Neutrophil (primary cell): ENCODE data around the gene TGM2.

Experiments used
- H3K27ac ChIP-seq: fragments of 200-600 bp; sonication (generic); 2 replicates; pipeline ENCODE4 v1.5.1; 2016; ENCODE audit warnings: mild to moderate bottlenecking, moderate library complexity
- H3K27me3 ChIP-seq: fragments of 200-600 bp; sonication (generic); 2 replicates; pipeline ENCODE4 v1.6.0; 2016; ENCODE audit warnings: mild to moderate bottlenecking
- H3K36me3 ChIP-seq: fragments of 200-600 bp; sonication (generic); 2 replicates; pipeline ENCODE4 v1.5.1; 2017
- H3K4me1 ChIP-seq, 2 experiments: fragments of 200-600 bp in 1 of 2; sonication (generic) in 1 of 2; 1 replicate in 1 of 2; 2 replicates in 1 of 2; pipeline versions ENCODE4 v1.5.1 to v1.6.1; 2013 to 2016; ENCODE audit warnings: low read depth in 1 of 2, low read length in 1 of 2, mild to moderate bottlenecking in 1 of 2, moderate library complexity in 1 of 2; ENCODE audit not compliant: control insufficient read depth in 1 of 2, insufficient read depth in 1 of 2
- H3K4me3 ChIP-seq, 2 experiments: fragments of 200-600 bp in 1 of 2; sonication (generic) in 1 of 2; 1 replicate in 1 of 2; 2 replicates in 1 of 2; pipeline ENCODE4 v1.5.1; 2013 to 2016; ENCODE audit warnings: low read depth in 1 of 2, low read length in 1 of 2, mild to moderate bottlenecking in 1 of 2, moderate library complexity in 1 of 2
- H3K9me3 ChIP-seq: fragments of 200-600 bp; sonication (generic); 2 replicates; pipeline ENCODE4 v1.5.1; 2016
- TF ChIP-seq, protein P1 (sequence below): fragments of 200-600 bp; sonication (generic); IDR thresholded peaks from 2 replicates; pipeline ENCODE4 v1.5.1; 2016; ENCODE audit warnings: antibody characterized with exemption

Gene TGM2

GRCh38 chr20:38146156-38146555, 18.9 kb downstream of the TGM2 start:
- TF ChIP-seq, protein P1, sequence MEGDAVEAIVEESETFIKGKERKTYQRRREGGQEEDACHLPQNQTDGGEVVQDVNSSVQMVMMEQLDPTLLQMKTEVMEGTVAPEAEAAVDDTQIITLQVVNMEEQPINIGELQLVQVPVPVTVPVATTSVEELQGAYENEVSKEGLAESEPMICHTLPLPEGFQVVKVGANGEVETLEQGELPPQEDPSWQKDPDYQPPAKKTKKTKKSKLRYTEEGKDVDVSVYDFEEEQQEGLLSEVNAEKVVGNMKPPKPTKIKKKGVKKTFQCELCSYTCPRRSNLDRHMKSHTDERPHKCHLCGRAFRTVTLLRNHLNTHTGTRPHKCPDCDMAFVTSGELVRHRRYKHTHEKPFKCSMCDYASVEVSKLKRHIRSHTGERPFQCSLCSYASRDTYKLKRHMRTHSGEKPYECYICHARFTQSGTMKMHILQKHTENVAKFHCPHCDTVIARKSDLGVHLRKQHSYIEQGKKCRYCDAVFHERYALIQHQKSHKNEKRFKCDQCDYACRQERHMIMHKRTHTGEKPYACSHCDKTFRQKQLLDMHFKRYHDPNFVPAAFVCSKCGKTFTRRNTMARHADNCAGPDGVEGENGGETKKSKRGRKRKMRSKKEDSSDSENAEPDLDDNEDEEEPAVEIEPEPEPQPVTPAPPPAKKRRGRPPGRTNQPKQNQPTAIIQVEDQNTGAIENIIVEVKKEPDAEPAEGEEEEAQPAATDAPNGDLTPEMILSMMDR, result no peak

DNA sequence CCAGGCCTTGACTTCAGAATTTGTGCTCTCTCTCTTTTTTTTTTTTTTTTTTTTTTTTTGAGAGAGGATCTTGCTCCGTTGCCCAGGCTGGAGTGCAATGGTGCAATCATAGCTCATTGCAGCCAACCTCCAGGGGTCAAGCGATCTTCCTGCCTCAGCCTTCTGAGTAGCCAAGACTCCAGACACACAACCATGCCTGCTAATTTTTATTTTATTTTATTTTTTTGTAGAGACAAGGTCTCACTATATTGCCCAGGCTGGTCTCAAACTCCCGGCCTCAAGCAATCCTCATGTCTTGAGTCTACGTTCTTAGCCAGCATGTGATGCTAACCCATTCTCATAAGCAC, 19.4 kb downstream of the TGM2 start:
- TF ChIP-seq, protein P1, result no peak
- H3K4me1 ChIP-seq, result no peaks in the 10 kb centered on the region
- no peak overlapping the region for H3K4me3 ChIP-seq

More at GRCh38 chr20:38146156-38146555, 18.9 kb downstream of the TGM2 start:
- no peaks in the 10 kb centered on the region for H3K36me3 ChIP-seq
- H3K4me1 ChIP-seq, result no peaks in the 10 kb centered on the region
- H3K4me3 ChIP-seq, result no peak overlapping the region
- H3K27ac ChIP-seq, result no peak overlapping the region
- no peaks in the 10 kb centered on the region for H3K9me3 ChIP-seq
- no peaks in the 10 kb centered on the region for H3K27me3 ChIP-seq

GRCh38 chr20:38144974-38145728, 19.9 kb downstream of the TGM2 start:
- Histone ChIP-seq H3K27ac (no peak overlapping the region), H3K4me3 (no peak overlapping the region), H3K4me1 (no peaks in the 10 kb centered on the region), H3K27me3 (no peaks in the 10 kb centered on the region), H3K36me3 (no peaks in the 10 kb centered on the region), H3K9me3 (no peaks in the 10 kb centered on the region)
- TF ChIP-seq, protein P1, result no peak

More for the DNA sequence above, 19.4 kb downstream of the TGM2 start:
- Histone ChIP-seq H3K36me3 (no peaks in the 10 kb centered on the region), H3K27me3 (no peaks in the 10 kb centered on the region), H3K27ac (no peak overlapping the region), H3K9me3 (no peaks in the 10 kb centered on the region)

DNA sequence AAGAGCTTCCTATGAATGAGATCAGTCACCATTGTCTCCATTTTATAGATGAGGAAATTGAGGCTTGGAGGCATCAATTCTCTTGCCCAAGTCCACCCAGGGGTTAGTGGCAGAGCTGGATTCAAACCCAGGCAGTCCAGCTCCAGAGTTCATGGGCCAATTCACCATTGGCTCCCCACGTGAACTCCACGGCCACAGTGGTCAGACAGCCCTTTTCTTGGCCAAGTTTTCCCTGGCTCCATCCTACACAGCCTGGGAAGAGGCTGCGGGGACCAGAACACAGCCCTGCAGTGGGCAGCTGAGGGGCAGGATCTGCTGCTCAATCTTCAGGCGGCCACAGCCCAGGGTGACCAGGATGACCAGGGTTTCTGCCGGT, 20.5 kb downstream of the TGM2 start:
- no peaks in the 10 kb centered on the region for H3K36me3 ChIP-seq
- H3K27me3 ChIP-seq, result no peaks in the 10 kb centered on the region
- TF ChIP-seq, protein P1, result no peak
- H3K27ac ChIP-seq, result no peak overlapping the region
- no peak overlapping the region for H3K4me3 ChIP-seq
- no peaks in the 10 kb centered on the region for H3K9me3 ChIP-seq
- H3K4me1 ChIP-seq, result no peaks in the 10 kb centered on the region

GRCh38 chr20:38143646-38144554, 21.2 kb downstream of the TGM2 start:
- Histone ChIP-seq H3K36me3 (no peaks in the 10 kb centered on the region), H3K27me3 (no peaks in the 10 kb centered on the region), H3K9me3 (no peaks in the 10 kb centered on the region), H3K4me1 (no peaks in the 10 kb centered on the region), H3K27ac (no peak overlapping the region), H3K4me3 (no peak overlapping the region)
- TF ChIP-seq, protein P1, result no peak
